Lower leg skin (tissue), 4 donors: Measurements from ENCODE around the gene PRKAR1B. TPM values are rescaled to one million over a fixed set of nuclear protein-coding genes. Genes with fewer than 3 reads are reported as not detected.

ENCODE experiments used
- DNase-seq, 2 donors: peaks; one replicate each; pipeline ENCODE4 v3.0.0-alpha.2; 2019; ENCODE audit warnings: low spot score in 2 of 2
- H3K4me3 ChIP-seq: fragments of 200-600 bp; sonication (generic); 2 replicates; pipeline ENCODE4 v1.5.1; 2017; ENCODE audit warnings: mild to moderate bottlenecking, low read depth; ENCODE audit not compliant: poor library complexity, severe bottlenecking
- CTCF ChIP-seq, 3 donors: fragments of 450-650 bp; IDR thresholded peaks; one replicate each; pipeline ENCODE4 v1.5.1; 2016; ENCODE audit warnings: antibody characterized with exemption in 3 of 3, mild to moderate bottlenecking in 3 of 3, moderate library complexity in 2 of 3
- POLR2A ChIP-seq, 2 donors: fragments of 450-650 bp; IDR thresholded peaks; one replicate each; pipeline ENCODE4 v1.6.1; 2016 to 2017; ENCODE audit warnings: antibody characterized with exemption in 2 of 2, mild to moderate bottlenecking in 1 of 2, moderate library complexity in 1 of 2
- WGBS, 2 donors: methylation state at CpG; one replicate each; pipeline ENCODE4 v1.1.5; 2018; 5-methylcytosine and 5-hydroxymethylcytosine counted together
- intact Hi-C: fragments of 100-400 bp; cut with DNase I; formaldehyde crosslinking; loops from one replicate; pipeline ENCODE4 v1.15.0; 2023; ENCODE audit warnings: low total_unique reads
- total RNA-seq, 4 donors: library from RNA; depleted of rRNA; stranded (reverse); fragments of >200 nt; gene quantifications; one replicate each; pipeline ENCODE4 v1.1.0, GENCODE V29; 2016

Gene PRKAR1B
- total RNA-seq, 4 donors from 2014 or later, result 7.8 to 16.9 (median 15.0) TPM

- H3K4me3 ChIP-seq, result no peak overlapping the region
- intact Hi-C loops, result no loop called here
- TF ChIP-seq POLR2A (IDR thresholded peaks at IDR 0.05) (no peak), CTCF (IDR thresholded peaks at IDR 0.05) (no peak)
- WGBS, 2 donors, result 89 to 95% methylated on average over 12 of the region's 12 CpGs
- DNase-seq, result no peak
Measured at GRCh38 chr7:603152-603951, 123.7 kb downstream of the PRKAR1B start.

- H3K4me3 ChIP-seq, result no peak overlapping the region
- 66 to 67% methylated on average over 38 of the region's 38 CpGs for WGBS, 2 donors
- no peak for DNase-seq
- intact Hi-C loops, result no loop called here
- TF ChIP-seq POLR2A (IDR thresholded peaks at IDR 0.05) (no peak), CTCF (IDR thresholded peaks at IDR 0.05) (no peak)
Measured at GRCh38 chr7:602341-603141, 124.5 kb downstream of the PRKAR1B start.

GRCh38 chr7:601595-602340, 125.3 kb downstream of the PRKAR1B start:
- intact Hi-C loops, result no loop called here
- TF ChIP-seq CTCF (IDR thresholded peaks at IDR 0.05) (no peak), POLR2A (IDR thresholded peaks at IDR 0.05) (no peak)
- H3K4me3 ChIP-seq, result no peak overlapping the region
- 26 to 36% methylated on average over 28 to 36 of the region's 39 CpGs for WGBS, 2 donors
- DNase-seq, result peak; percentile 43 to 91

GRCh38 chr7:601036-601594, 126.0 kb downstream of the PRKAR1B start:
- no peak for TF ChIP-seq POLR2A (IDR thresholded peaks at IDR 0.05)
- TF ChIP-seq CTCF (IDR thresholded peaks at IDR 0.05), result no peak
- WGBS, 2 donors, result 60 to 72% methylated on average over 11 to 21 of the region's 22 CpGs
- no peak overlapping the region for H3K4me3 ChIP-seq
- intact Hi-C loops, result no loop called here
- DNase-seq, result no peak

- WGBS, 2 donors, result 88 to 91% methylated on average over 33 of the region's 33 CpGs
- no peak for TF ChIP-seq POLR2A (IDR thresholded peaks at IDR 0.05)
- TF ChIP-seq CTCF (IDR thresholded peaks at IDR 0.05), result no peak
- intact Hi-C loops, result no loop called here
- DNase-seq, result no peak
- H3K4me3 ChIP-seq, result no peak overlapping the region
Measured at GRCh38 chr7:600149-601035, 126.7 kb downstream of the PRKAR1B start.
